Stimulated activated naive CD4-positive, alpha-beta T cell treated with Interleukin-2 at 50 U/mL for 16 hours (primary cell): Measurements from ENCODE around the gene WDR27.
"Not testable (repeated sequence)": the region's sequence is repeated elsewhere in the genome, so short reads cannot be mapped to it uniquely, and the experiment has no call there.

Experiments
- DNase-seq: peaks from one replicate; lab custom pipeline; 2025; lab: John Stamatoyannopoulos, UW

Gene WDR27

GRCh38 chr6:169601129-169601528 lies 100.7 kb downstream of the WDR27 start:
- not testable (repeated sequence) for DNase-seq

GRCh38 chr6:169592558-169592957 lies 109.3 kb downstream of the WDR27 start:
- no peak for DNase-seq

DNA sequence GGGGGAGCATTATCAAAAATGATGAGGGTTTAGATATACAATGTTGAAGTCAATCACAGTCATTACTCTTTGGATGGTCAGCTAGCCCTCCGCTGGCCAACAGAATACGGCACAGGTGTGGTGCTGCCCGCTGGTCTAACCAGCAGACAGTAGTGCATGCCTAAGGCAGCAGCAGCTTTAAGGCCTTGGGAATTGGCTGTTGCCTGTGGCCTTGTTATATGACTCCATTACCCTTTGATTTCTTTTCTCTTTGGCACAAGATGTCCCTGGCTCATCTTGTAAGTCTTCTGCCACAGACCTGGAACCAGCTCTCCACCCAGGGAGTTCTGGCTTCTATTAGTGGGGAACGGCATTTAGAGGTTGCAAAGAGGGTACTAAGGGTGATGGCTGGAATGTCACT lies 110.2 kb downstream of the WDR27 start:
- DNase-seq = no peak

GRCh38 chr6:169590376-169590939 lies 111.4 kb downstream of the WDR27 start:
- DNase-seq = no peak

- no peak for DNase-seq
These were observed 112.1 kb downstream of the WDR27 start for GRCh38 chr6:169589699-169590257.

DNA sequence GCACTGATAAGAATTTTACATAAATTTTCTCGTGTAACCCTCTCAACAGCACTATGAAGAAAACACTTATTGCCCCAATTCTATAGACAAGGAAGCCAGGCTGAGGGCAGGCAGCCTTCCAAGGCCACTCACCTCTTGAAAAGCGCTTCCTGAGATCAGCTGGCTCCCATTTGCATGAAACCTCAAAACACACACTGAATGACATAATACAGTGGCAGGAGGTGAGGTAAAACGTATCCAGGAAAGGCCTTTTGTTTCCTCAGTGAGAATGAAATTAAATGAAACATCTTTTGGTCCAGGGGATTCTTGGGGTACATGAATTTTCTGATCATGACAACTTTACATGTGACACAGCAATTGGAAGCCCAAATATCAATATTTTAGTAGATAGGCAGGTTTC lies 112.5 kb downstream of the WDR27 start:
- DNase-seq = peak; percentile 11

DNA sequence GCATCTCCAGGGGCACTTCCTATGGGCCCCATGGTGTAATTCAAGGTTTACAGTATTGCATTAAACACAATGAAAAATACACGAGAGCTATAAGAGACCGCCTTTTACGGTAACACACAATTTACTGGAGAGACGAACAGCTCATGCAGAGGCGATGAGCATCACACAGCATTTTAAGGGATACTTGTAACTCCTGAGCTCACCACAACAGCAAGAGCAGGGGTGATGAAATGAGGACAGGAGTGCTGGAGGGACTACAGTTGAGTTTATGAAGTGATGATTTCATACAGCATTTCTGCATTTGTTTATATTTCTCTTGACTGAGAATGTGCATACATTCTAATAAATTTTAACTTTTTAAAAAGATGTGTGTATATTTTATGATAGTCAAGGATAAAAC lies 113.9 kb downstream of the WDR27 start:
- no peak for DNase-seq

- peak; percentile 2 for DNase-seq
These were observed 117.8 kb downstream of the WDR27 start for GRCh38 chr6:169583886-169584541.

GRCh38 chr6:169579407-169580111 lies 122.3 kb downstream of the WDR27 start:
- no peak for DNase-seq

- DNase-seq = no peak
These were observed 123.9 kb downstream of the WDR27 start for GRCh38 chr6:169577974-169578373.

DNA sequence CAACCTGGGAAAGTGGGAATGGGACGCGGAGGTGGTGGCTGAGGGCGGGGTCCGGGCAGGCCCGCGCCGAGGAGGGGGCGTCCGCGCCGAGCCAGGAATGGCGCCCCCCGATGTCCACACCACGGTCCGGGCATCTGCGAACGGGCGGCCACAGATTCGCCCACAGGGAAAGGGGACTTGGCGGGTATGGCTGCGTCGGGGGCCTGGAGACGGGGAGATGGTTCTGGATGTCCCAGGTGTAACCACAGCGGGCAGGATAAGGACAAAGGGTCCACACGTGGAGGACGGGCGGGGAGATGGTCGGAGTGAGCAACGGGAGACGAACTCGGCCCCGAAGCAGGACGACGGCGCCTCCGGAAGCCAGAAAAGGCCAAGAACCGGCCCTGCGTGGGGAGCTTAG lies 124.6 kb downstream of the WDR27 start:
- no peak for DNase-seq

- DNase-seq = no peak
These were observed 126.0 kb downstream of the WDR27 start for GRCh38 chr6:169575821-169576220.

DNA sequence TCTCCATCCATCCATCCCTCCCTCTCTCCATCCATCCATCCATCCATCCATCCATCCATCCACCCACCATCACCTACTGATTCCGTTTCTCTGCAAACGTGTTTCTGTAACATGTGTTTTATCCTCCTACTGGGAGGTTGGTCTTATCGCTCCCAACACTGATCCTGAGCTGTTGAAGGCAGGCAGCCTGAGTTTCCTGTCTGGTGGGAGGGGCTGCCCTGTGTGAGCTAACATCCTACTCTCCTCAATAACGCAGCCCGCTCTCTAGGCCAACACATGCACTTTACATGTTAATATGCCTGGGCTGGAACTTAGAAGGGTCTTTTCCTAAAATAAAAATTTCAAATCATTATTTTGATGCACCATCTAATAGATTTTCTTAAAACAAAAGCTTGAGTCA lies 126.5 kb downstream of the WDR27 start:
- DNase-seq = no peak

DNA sequence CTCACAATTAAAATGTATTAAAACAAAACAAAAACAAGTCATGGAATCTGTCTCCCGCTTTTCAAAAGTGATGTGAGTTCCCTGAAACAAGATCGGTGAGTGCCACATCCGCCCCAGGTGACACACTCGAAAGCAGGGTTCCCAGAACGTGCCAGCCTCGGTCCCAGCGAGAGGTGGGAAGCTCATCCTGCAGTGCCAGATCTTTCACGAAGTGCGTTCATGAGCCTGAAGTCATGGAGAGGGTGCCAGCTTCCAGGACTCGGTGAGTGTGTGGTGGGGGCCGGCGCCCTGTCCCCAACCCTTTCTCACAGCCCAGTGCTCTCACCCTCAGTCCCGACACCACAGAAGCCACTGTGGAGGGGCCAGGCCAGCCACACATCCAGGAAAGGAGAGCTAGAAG lies 127.4 kb downstream of the WDR27 start:
- DNase-seq = no peak

DNA sequence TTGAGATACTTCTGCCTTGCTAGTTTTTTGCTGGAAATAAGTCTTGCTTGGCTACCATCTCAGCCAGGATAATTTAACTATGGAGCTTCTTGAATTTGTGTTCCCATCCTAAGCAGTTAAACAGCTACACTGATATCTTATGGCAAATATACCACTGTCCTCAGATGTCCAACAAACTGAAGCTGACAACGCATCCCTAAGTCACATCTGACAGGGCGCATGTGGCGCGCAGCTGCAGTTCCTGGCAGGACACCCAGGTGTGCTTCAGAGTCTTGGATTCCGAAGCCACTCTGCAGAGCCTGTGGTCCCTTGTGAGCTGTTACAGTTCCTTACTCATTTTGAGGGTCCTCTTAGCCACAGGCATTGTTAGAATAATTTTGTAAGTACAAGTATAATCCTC lies 127.9 kb downstream of the WDR27 start:
- DNase-seq = no peak

- DNase-seq = no peak
These were observed 130.5 kb downstream of the WDR27 start for GRCh38 chr6:169571123-169571962.

DNA sequence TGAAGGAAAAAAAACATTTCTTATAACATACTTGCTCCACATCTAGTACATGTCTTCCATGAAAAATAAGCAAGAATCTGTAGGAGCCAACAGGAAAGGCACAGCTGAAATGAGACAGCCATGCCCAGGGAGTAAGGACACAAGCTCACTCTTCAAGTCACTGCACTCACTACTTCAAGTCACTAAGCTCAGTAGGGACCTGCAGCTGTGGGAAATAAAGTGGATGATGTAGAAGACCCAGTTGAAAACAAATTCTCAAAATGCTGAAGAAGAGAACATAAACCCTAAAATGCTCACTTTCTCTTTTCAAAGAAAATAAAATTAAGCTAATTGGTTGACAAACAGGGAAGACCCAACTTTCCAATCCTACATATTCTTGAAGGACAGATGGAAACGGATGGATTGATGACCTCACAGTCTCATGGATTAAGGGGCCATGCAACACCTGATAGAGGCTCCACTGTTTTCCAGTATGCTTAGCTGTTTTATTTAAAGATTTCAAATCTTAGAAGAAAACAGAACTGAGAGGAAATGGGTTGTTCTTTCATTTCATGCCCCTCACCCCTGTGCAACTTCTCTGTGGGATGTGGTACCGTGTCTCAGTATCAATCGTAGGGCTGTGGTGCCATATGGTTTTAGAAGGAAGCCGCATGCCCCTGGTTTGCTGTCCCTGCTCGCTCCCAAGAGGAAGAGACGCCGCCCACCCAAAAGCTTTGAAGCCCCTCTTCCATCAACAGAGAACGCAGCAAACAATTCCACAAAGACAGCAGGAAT lies 133.3 kb downstream of the WDR27 start:
- DNase-seq = no peak

DNA sequence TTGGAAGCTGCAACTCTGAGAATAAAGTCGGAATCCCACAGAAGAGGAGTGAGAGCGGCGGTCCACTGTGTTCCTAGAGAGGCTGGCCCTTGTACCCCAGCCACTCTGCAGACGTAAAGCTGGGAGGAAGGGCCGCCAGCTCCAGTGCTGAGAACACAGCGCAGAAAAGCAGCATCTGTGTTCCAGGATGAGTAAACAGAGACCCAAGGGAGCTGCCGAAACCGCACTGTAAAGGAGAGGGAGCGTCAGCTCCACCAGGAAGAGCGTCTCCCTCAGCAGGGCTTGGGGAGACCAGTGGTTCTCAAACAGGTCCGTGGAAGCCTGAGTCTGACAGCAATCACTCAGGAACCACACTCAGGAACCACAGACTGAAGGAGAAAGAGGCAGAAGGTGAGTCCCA lies 134.0 kb downstream of the WDR27 start:
- DNase-seq = no peak

DNA sequence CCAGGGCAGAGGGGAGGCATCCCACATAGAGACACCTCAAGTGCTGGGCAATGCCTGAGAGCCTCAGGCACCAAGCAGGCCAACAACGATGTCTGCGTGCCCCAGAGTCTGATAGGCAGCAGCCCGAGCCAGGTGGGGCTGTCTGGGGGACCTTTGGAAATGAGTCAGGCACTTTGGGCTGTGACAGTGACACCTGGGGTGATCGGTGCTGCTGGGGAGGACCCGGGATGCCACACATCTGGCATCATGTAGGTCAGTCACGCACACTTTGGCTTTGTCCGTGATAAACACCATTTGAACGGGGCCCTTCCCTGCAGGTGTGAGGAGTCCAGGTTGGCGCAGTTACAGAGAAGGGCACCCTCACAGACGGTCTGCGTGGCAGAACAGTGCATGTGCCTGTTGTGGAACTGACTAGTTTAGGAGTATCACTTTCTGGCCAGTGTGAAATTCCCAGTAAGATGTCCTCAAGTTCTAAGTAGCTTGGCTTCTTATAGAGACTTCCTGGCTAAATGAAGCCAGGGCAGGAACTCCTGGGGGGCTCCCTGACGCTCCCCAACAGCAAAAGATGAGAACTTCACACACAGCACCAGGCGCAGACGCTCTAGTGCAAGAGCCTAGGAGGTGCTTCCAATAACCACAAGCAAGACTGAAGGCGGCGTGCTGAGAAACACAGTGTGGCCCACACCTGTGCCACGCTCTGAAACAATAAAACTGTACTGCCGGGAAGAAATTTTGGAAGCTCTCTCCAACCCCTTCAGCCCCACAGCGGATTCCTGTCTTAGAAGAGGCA lies 134.7 kb downstream of the WDR27 start:
- DNase-seq = no peak

- DNase-seq = no peak
These were observed 135.5 kb downstream of the WDR27 start for GRCh38 chr6:169566319-169566718.
